H9 (cell line): ENCODE results near the gene KIFC3. TPM values are rescaled to one million over a fixed set of nuclear protein-coding genes. Genes with fewer than 3 reads are reported as not detected.

Experiments
- DNase-seq: peaks from one replicate; pipeline ENCODE4 v3.0.0-alpha.2; 2017
- H2AFZ ChIP-seq: one replicate; pipeline ENCODE4 v1.6.1; 2013; ENCODE audit warnings: mild to moderate bottlenecking, low read length, control low read depth, moderate library complexity
- H2AK5ac ChIP-seq: 2 replicates; pipeline ENCODE4 v1.6.1; 2013; ENCODE audit warnings: low read length, control low read depth, mixed read lengths; ENCODE audit not compliant: insufficient read length
- H2BK120ac ChIP-seq: one replicate; pipeline ENCODE4 v1.6.1; 2013; ENCODE audit warnings: low read depth, mild to moderate bottlenecking, low read length, control low read depth, inconsistent platforms; ENCODE audit not compliant: poor library complexity, severe bottlenecking
- H2BK12ac ChIP-seq: 2 replicates; pipeline ENCODE4 v1.6.1; 2013; ENCODE audit warnings: low read length, control low read depth, mixed read lengths, low read depth; ENCODE audit not compliant: insufficient read length
- H2BK15ac ChIP-seq: 2 replicates; pipeline ENCODE4 v1.6.1; 2013; ENCODE audit warnings: low read depth, low read length, control low read depth
- H2BK20ac ChIP-seq: one replicate; pipeline ENCODE4 v1.6.1; 2013; ENCODE audit warnings: low read depth, mild to moderate bottlenecking, low read length, control low read depth, inconsistent platforms; ENCODE audit not compliant: poor library complexity, severe bottlenecking
- H2BK5ac ChIP-seq: 2 replicates; pipeline ENCODE4 v1.6.1; 2013; ENCODE audit warnings: low read length, control low read depth, mixed read lengths; ENCODE audit not compliant: insufficient read length
- H3K14ac ChIP-seq: 2 replicates; pipeline ENCODE4 v1.6.1; 2013; ENCODE audit warnings: low read length, control low read depth; ENCODE audit not compliant: insufficient read depth
- H3K18ac ChIP-seq: 2 replicates; pipeline ENCODE4 v1.6.1; 2013; ENCODE audit warnings: low read depth, mild to moderate bottlenecking, mixed read lengths, low read length, control low read depth; ENCODE audit not compliant: insufficient read length
- H3K23ac ChIP-seq: 2 replicates; pipeline ENCODE4 v1.6.1; 2013; ENCODE audit warnings: low read length, control low read depth, mixed read lengths, low read depth; ENCODE audit not compliant: insufficient read length
- H3K23me2 ChIP-seq: 2 replicates; pipeline ENCODE4 v1.6.1; 2013; ENCODE audit warnings: low read depth, mild to moderate bottlenecking, mixed read lengths, low read length, control low read depth; ENCODE audit not compliant: insufficient read length, poor library complexity, severe bottlenecking
- H3K27ac ChIP-seq: 2 replicates; pipeline ENCODE4 v1.5.1; 2013; ENCODE audit warnings: low read length, control low read depth, mixed read lengths, low read depth; ENCODE audit not compliant: insufficient read length
- H3K27me3 ChIP-seq: 2 replicates; pipeline ENCODE4 v1.6.1; 2013; ENCODE audit warnings: low read length, control low read depth, inconsistent platforms; ENCODE audit not compliant: insufficient read depth
- H3K4ac ChIP-seq: 2 replicates; pipeline ENCODE4 v1.6.1; 2013; ENCODE audit warnings: low read depth, mild to moderate bottlenecking, control low read depth, inconsistent platforms, low read length, moderate library complexity
- H3K4me1 ChIP-seq: 2 replicates; pipeline ENCODE4 v1.6.1; 2013; ENCODE audit warnings: low read length, control low read depth, inconsistent platforms; ENCODE audit not compliant: insufficient read depth
- H3K4me2 ChIP-seq: 2 replicates; pipeline ENCODE4 v1.6.1; 2013; ENCODE audit warnings: low read length, control low read depth, mixed read lengths; ENCODE audit not compliant: insufficient read length, insufficient read depth
- H3K56ac ChIP-seq: 2 replicates; pipeline ENCODE4 v1.6.1; 2013; ENCODE audit warnings: low read depth, mild to moderate bottlenecking, mixed read lengths, low read length, control low read depth; ENCODE audit not compliant: insufficient read length
- H3K79me1 ChIP-seq: 2 replicates; pipeline ENCODE4 v1.6.1; 2013; ENCODE audit warnings: low read depth, mild to moderate bottlenecking, moderate library complexity, low read length, control low read depth, inconsistent platforms; ENCODE audit not compliant: insufficient read depth, poor library complexity, severe bottlenecking
- H3K79me2 ChIP-seq: 2 replicates; pipeline ENCODE4 v1.6.1; 2013; ENCODE audit warnings: low read length, control low read depth, inconsistent platforms; ENCODE audit not compliant: insufficient read depth
- H3K9ac ChIP-seq: 2 replicates; pipeline ENCODE4 v1.6.1; 2013; ENCODE audit warnings: low read length, control low read depth, mixed read lengths; ENCODE audit not compliant: insufficient read length; ENCODE audit errors: extremely low read depth
- H3K9me3 ChIP-seq: one replicate; pipeline ENCODE4 v1.6.1; 2013; ENCODE audit warnings: low read depth, low read length, inconsistent platforms; ENCODE audit not compliant: control insufficient read depth
- H3T11ph ChIP-seq: one replicate; pipeline ENCODE4 v1.6.1; 2013; ENCODE audit warnings: mild to moderate bottlenecking, low read length, control low read depth, inconsistent platforms
- H4K20me1 ChIP-seq: one replicate; pipeline ENCODE4 v1.6.1; 2013; ENCODE audit not compliant: control insufficient read depth, insufficient read length, insufficient read depth
- H4K5ac ChIP-seq: 2 replicates; pipeline ENCODE4 v1.6.1; 2013; ENCODE audit warnings: low read depth, mild to moderate bottlenecking, mixed read lengths, low read length, control low read depth; ENCODE audit not compliant: insufficient read length
- H4K8ac ChIP-seq: replicated peaks from 2 replicates; pipeline ENCODE4 v1.6.1; 2013; ENCODE audit warnings: low read length, control low read depth, mixed read lengths, low read depth; ENCODE audit not compliant: insufficient read length
- H4K91ac ChIP-seq: 2 replicates; pipeline ENCODE4 v1.6.1; 2013; ENCODE audit warnings: low read depth, mild to moderate bottlenecking, moderate library complexity, mixed read lengths, low read length, control low read depth; ENCODE audit not compliant: insufficient read length
- H3K27ac Mint-ChIP-seq, 3 experiments: 2 replicates in 2 of 3; 3 replicates in 1 of 3; pipeline ENCODE4 v1.8.0; 2020 to 2021; ENCODE audit warnings: mixed read lengths in 3 of 3, mild to moderate bottlenecking in 1 of 3, moderate library complexity in 1 of 3
- H3K27me3 Mint-ChIP-seq: 2 replicates; pipeline ENCODE4 v1.8.0; 2021; ENCODE audit warnings: low read depth, mild to moderate bottlenecking, moderate library complexity, mixed read lengths
- H3K36me3 Mint-ChIP-seq, 3 experiments: 2 replicates in 2 of 3; 3 replicates in 1 of 3; pipeline ENCODE4 v1.8.0; 2020 to 2021; ENCODE audit warnings: low read depth in 3 of 3, mixed read lengths in 3 of 3; ENCODE audit not compliant: insufficient read depth in 1 of 3
- H3K4me1 Mint-ChIP-seq, 2 experiments: 2 replicates each; pipeline ENCODE4 v1.8.0; 2020; ENCODE audit warnings: mixed read lengths in 2 of 2
- H3K4me3 Mint-ChIP-seq, 2 experiments: 2 replicates in 1 of 2; 3 replicates in 1 of 2; pipeline ENCODE4 v1.8.0; 2020 to 2021; ENCODE audit warnings: mild to moderate bottlenecking in 2 of 2, mixed read lengths in 2 of 2, moderate library complexity in 1 of 2
- H3K9me3 Mint-ChIP-seq, 2 experiments: 2 replicates in 1 of 2; 3 replicates in 1 of 2; pipeline ENCODE4 v1.8.0; 2020; ENCODE audit warnings: mild to moderate bottlenecking in 2 of 2, mixed read lengths in 2 of 2, moderate library complexity in 1 of 2
- WGBS: extraction: QIAGEN DNeasy Blood & Tissue Kit; methylation state at CpG from one replicate; pipeline ENCODE4 v1.1.7; 2013; ENCODE audit warnings: missing lambda C conversion rate, low lambda C conversion rate, mixed read lengths; ENCODE audit not compliant: insufficient read length; ENCODE audit errors: extremely low coverage; 5-methylcytosine and 5-hydroxymethylcytosine counted together
- total RNA-seq: library from RNA; stranded (reverse); gene quantifications from 2 replicates; pipeline ENCODE4 v1.2.1, GENCODE V29; 2021
- TF ChIP-seq, protein P1 (sequence below): fragments of 200-600 bp; sonication (generic); conservative IDR thresholded peaks from 3 replicates; pipeline ENCODE4 v1.8.0; 2021; ENCODE audit warnings: antibody characterized with exemption, mild to moderate bottlenecking

KIFC3 gene
- total RNA-seq, 1 experiment from 2014 or later: 5.0 TPM

DNA sequence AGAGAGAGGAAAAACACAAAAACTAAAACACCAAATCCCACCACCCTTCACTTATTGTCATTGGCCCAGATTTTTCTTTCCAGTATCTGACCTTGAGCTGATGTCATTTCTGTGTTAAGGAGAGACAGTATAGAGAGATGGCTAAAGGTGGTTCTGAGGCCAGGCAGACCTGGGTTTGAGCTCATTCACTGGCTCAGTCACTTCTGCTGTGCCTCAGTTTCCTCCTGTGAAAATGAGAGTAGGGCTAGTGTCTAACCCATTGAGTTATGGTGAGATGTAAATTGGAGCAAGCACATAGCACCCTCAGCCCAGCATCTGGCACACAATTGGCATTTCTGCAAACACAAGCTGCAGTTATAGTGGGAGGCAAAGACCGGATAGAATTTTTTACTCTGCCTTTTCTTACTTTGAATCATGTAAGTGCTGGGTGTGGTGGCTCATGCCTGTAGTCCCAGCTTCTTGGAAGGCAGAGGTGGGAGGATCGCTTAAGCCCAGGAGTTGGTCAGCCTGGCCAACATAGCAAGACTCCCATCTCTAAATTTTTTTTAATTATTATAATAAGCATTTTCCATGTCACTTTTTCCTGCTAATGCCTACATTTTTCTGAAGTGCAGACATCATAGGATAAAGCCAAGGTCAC is 6.4 kb upstream of the KIFC3 start:
- no peaks in the 10 kb centered on the region for H3K9me3 ChIP-seq
- H3K9ac ChIP-seq: no peak overlapping the region
- no peak overlapping the region for H4K8ac ChIP-seq
- no peak overlapping the region for H3K18ac ChIP-seq
- H2BK12ac ChIP-seq: no peak overlapping the region
- H2BK120ac ChIP-seq: no peak overlapping the region
- H3K23ac ChIP-seq: no peak overlapping the region
- H3K4me1 Mint-ChIP-seq: peaks cover 34 to 40% of the 10 kb centered on the region in 2 experiments
- no peak overlapping the region for H3K4me2 ChIP-seq
- H2AFZ ChIP-seq: no peak overlapping the region
- peaks cover 4% of the 10 kb centered on the region; the same call in 1 of the 2 replicates for H3K4me1 ChIP-seq
- no peaks in the 10 kb centered on the region; a peak in 1 of 5 replicates for H3K9me3 Mint-ChIP-seq
- no peaks in the 10 kb centered on the region for H3K36me3 Mint-ChIP-seq
- no peak overlapping the region for H4K91ac ChIP-seq
- H2AK5ac ChIP-seq: no peak overlapping the region
- no peak overlapping the region for H3K14ac ChIP-seq
- H3K23me2 ChIP-seq: no peaks in the 10 kb centered on the region
- peaks cover 10% of the 10 kb centered on the region for H3K27me3 Mint-ChIP-seq
- H3K4me3 Mint-ChIP-seq: no peak overlapping the region
- H2BK20ac ChIP-seq: no peak overlapping the region
- TF ChIP-seq, protein P1, sequence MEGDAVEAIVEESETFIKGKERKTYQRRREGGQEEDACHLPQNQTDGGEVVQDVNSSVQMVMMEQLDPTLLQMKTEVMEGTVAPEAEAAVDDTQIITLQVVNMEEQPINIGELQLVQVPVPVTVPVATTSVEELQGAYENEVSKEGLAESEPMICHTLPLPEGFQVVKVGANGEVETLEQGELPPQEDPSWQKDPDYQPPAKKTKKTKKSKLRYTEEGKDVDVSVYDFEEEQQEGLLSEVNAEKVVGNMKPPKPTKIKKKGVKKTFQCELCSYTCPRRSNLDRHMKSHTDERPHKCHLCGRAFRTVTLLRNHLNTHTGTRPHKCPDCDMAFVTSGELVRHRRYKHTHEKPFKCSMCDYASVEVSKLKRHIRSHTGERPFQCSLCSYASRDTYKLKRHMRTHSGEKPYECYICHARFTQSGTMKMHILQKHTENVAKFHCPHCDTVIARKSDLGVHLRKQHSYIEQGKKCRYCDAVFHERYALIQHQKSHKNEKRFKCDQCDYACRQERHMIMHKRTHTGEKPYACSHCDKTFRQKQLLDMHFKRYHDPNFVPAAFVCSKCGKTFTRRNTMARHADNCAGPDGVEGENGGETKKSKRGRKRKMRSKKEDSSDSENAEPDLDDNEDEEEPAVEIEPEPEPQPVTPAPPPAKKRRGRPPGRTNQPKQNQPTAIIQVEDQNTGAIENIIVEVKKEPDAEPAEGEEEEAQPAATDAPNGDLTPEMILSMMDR: no peak
- H2BK5ac ChIP-seq: no peak overlapping the region
- H2BK15ac ChIP-seq: no peak overlapping the region
- H3T11ph ChIP-seq: no peak overlapping the region
- no peak overlapping the region; a peak in 1 of 7 replicates for H3K27ac Mint-ChIP-seq
- no peak overlapping the region for H3K27ac ChIP-seq
- H4K20me1 ChIP-seq: no peaks in the 10 kb centered on the region
- WGBS: no CpG with 5 or more reads among the region's 2 CpGs
- no peak overlapping the region for H3K56ac ChIP-seq
- no peak overlapping the region for H4K5ac ChIP-seq
- no peaks in the 10 kb centered on the region for H3K79me1 ChIP-seq
- DNase-seq: no peak
- H3K4ac ChIP-seq: no peak overlapping the region
- no peaks in the 10 kb centered on the region for H3K79me2 ChIP-seq
- no peaks in the 10 kb centered on the region for H3K27me3 ChIP-seq
